ENCODE measurements around the gene KIF26B.

DNA sequence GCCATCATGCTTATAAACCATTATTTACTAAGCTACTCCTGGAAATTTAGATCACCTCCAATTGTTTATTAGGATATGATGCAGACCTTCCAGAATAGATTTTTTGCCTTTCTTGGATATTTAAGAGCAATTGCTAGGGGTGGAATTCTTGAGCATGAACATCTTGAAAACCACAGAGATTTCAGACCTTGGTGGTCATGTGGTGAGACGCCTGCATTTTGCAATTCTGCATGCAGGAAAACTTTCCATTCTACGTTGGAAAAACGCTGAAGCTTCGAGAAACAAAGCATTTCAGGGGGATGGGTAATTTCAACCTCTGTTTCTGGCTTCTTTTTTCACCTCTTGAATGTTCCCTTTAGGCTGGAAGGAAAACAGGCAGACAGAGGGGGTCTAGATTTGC, 596.3 kb downstream of the KIF26B start:
- TF ChIP-seq FOXJ3 (CRISPR knock-in tag; IDR thresholded peaks at IDR 0.05; ENCODE audit: borderline replicate concordance) (no peak), JUN (CRISPR knock-in tag; IDR thresholded peaks at IDR 0.05) (no peak), ZNF317 (CRISPR knock-in tag; IDR thresholded peaks at IDR 0.05; ENCODE audit: borderline replicate concordance, low read depth) (no peak)
- TF ChIP-seq, protein P1, sequence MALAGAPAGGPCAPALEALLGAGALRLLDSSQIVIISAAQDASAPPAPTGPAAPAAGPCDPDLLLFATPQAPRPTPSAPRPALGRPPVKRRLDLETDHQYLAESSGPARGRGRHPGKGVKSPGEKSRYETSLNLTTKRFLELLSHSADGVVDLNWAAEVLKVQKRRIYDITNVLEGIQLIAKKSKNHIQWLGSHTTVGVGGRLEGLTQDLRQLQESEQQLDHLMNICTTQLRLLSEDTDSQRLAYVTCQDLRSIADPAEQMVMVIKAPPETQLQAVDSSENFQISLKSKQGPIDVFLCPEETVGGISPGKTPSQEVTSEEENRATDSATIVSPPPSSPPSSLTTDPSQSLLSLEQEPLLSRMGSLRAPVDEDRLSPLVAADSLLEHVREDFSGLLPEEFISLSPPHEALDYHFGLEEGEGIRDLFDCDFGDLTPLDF (CRISPR knock-in tag; IDR thresholded peaks at IDR 0.05) = no peak
- TF ChIP-seq, protein P2, sequence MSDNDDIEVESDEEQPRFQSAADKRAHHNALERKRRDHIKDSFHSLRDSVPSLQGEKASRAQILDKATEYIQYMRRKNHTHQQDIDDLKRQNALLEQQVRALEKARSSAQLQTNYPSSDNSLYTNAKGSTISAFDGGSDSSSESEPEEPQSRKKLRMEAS (CRISPR knock-in tag; IDR thresholded peaks at IDR 0.05) = no peak
- TF ChIP-seq, protein P3, sequence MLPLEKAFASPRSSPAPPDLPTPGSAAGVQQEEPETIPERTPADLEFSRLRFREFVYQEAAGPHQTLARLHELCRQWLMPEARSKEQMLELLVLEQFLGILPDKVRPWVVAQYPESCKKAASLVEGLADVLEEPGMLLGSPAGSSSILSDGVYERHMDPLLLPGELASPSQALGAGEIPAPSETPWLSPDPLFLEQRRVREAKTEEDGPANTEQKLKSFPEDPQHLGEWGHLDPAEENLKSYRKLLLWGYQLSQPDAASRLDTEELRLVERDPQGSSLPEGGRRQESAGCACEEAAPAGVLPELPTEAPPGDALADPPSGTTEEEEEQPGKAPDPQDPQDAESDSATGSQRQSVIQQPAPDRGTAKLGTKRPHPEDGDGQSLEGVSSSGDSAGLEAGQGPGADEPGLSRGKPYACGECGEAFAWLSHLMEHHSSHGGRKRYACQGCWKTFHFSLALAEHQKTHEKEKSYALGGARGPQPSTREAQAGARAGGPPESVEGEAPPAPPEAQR (CRISPR knock-in tag; IDR thresholded peaks at IDR 0.05) = no peak
